HG03108 (cell line): ENCODE data around the gene NUMBL.
"Not testable (repeated sequence)": the region's sequence is repeated elsewhere in the genome, so short reads cannot be mapped to it uniquely, and the experiment has no call there.

Experiments
- ATAC-seq: cut with Tn5 transposase; IDR thresholded peaks from one replicate; pipeline ENCODE4 v1.9.1; 2021; ENCODE audit warnings: moderate library complexity; ENCODE audit not compliant: unreplicated experiment

Gene NUMBL

DNA sequence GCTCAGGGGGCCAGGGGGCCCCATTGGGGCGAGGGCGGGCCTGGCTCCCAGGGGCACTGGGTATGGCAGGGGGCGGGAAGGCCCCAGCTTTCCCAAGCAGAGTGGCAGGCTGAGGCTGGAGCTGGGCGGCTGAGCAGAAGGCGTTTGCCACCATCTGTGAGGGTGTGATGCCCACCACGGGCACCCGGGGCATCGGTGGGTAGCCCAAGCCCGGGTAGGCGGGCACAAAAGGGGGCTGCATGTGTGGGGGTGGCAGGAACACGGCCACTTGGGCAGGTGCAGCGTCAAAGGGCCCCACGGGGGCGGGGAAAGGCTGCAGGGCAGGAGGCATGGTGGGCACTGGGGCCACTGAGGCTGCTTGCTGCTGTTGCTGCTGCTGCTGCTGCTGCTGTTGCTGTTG is 22.8 kb downstream of the NUMBL start:
- ATAC-seq: no peak

- no peak for ATAC-seq
These were observed 23.5 kb downstream of the NUMBL start for GRCh38 chr19:40666803-40667438.

GRCh38 chr19:40663695-40664692 is 26.5 kb downstream of the NUMBL start:
- ATAC-seq: no peak

GRCh38 chr19:40662925-40663694 is 27.3 kb downstream of the NUMBL start:
- ATAC-seq: peak; percentile 75

GRCh38 chr19:40661616-40662015 is 28.8 kb downstream of the NUMBL start:
- no peak for ATAC-seq

GRCh38 chr19:40659566-40659965 is 30.9 kb downstream of the NUMBL start:
- ATAC-seq: no peak

DNA sequence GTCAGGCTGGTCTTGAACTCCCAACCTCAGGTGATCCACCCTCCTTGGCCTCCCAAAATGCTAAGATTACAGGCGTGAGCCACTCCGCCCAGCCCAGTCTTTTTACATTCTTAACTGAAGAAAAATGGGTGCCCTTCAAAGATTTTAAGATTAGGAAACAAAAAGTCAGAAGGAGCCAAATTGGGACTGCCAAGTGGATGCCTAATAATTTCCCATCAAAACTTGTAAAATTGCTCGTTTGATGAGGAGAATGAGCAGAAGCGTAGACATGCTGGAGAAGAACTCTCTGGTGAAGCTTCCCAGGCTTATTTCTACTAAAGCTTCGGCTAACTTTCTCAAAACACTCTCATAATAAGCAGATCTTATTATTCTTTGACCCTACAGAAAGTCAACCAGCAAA is 31.3 kb downstream of the NUMBL start:
- ATAC-seq: no peak

- ATAC-seq: no peak
These were observed 32.4 kb downstream of the NUMBL start for GRCh38 chr19:40658031-40658430.

DNA sequence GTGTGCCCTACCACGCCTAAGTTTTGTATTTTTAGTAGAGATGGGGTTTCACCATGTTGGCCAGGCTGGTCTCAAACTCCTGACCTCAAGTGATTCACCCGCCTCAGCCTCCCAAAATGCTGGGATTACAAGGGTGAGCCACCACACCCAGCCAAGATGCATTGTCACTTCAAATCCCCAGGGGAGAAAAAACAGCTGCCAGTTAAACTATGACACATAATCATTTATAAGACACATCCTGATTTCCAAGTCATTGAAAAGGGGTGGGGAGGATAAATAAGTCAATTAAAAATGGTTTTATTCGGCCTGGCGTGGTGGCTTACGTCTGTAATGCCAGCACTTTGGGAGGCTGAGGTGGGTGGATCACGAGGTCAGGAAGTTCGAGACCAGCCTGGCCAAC is 34.8 kb downstream of the NUMBL start:
- ATAC-seq: not testable (repeated sequence)

GRCh38 chr19:40652303-40652702 is 38.1 kb downstream of the NUMBL start:
- ATAC-seq: not testable (repeated sequence)

GRCh38 chr19:40650749-40651305 is 39.6 kb downstream of the NUMBL start:
- no peak for ATAC-seq

DNA sequence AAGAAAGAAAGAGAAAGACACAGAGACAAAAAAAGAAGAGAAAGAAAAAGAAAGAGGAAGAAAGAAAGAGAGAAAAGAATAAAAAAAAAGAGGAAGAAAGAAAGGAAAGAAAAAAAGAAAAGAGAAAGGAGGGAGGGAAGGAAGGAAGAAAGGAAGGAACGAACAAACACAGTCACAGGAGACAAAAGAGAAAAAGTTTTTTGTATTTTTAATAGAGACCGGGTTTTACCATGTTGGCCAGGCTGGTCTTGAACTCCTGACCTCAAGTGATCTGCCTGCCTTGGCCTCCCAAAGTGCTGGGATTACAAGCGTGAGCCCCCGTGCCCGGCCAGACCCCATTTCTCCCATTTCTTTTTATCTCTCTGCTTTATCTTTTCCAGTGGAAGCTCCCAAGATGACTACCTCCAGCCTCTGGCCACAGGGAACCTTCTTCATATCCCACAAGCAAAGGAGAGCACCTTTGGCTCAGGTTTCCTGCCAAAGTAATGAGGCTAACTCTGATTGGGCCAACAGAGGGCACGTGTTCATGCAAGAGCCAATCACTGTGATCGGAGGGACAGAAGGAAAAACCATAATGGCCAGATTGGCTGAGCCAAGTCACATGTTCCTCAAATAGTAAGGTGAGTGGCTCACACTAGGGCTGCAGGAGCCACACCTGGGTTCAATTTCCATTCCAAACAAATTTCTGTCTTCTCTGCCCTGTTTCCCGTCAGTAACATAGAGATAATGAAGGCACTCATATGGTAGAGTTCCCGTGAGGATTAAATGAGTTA is 40.4 kb downstream of the NUMBL start:
- not testable (repeated sequence) for ATAC-seq

DNA sequence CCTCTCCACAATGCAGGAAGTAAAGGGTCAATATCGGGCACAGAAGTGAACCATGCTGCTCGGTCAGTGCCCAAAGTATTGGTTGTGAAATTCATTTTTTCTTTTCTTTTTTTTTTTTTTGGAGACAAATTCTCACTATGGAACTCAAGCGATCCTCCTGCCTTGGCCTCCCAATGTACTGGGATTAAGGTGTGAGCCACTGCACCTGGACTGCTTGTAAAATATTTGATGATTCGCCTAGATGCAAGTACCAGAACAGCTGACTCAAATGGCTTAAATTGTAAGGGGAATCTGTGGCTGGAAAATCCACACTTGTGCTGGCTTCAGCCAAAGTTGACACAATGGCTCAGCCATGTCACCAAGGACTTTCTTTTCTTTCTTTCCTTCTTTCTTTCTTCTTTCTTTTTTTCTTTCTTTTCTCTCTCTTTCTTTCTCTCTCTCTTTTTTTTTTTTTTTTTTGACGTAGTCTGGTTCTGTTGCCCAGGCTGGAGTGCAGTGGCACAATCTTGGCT is 43.7 kb downstream of the NUMBL start:
- ATAC-seq: no peak

GRCh38 chr19:40642757-40643305 is 47.6 kb downstream of the NUMBL start:
- no peak for ATAC-seq

GRCh38 chr19:40642051-40642706 is 48.3 kb downstream of the NUMBL start:
- ATAC-seq: no peak

DNA sequence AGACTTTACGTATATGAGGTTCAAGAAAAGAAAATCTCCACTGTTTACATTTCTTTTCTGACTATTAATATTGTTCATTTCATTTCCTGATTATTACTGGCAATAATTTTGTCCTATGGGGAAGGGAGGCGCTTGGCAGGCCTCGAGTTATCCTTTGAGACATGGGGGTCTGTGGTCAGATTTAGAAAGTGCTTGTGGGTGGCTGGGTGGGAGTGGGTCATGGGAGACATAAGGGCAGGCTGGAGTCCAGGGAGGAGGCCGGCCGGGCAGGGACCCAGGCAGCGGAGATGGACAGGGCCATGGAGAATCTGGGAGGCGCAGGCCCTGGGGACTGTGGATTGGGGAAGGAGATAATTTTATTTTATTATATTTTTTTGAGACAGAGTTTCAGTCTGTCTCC is 49.2 kb downstream of the NUMBL start:
- ATAC-seq: no peak

DNA sequence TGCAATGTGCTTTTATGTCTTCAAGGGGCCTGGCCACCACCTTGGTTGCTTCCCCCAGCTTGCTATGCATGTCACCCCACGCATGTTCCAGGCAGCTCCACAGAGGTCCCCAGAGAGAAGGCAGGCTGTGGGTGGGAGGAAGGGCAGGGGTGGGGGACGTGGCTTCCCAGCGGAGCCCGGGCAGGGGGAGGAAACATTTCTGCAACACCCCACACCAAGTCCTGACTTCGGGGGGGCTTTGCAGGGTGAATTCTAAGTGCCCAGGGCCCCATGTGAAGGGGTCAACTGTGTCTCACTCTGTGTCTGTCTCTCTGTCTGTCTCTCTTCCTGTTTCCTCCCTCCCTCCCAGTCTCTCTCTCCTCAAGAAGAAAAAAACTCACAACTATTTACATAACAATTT is 49.7 kb downstream of the NUMBL start:
- no peak for ATAC-seq

DNA sequence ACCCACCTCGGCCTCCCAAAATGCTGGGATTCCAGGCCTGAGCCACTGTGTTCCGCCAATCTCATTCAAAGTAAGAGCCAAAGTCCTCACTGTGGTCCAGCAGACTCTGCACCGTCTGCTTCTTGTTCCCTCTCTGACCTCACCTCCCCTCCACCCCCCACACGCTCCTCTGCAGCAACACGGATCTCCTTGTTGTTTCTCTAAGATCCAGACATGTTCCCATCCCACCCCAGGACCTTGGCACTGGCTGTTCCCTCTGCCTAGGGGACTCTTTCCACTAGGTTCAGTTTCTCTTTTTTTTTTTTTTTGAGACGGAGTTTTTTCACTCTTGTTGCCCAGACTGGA is 50.8 kb downstream of the NUMBL start:
- no peak for ATAC-seq

DNA sequence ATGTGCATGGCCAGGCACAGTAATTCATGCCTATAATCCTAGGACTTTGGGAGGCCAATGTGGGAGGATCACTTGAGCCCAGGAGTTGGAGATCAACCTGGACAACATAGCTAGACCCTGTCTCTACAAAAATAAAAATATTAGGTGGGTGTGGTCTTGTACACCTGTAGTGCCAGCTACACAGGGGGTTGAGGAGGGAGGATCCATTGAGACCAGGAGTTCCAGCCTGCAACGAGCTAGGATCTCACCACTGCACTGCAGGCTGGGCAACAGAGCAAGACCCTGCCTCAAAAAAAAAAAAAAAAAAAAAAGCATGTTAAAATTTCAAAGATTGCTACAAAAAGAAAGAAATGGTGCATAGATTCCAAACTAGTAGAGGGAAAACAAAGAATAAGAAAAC is 52.1 kb downstream of the NUMBL start:
- ATAC-seq: no peak
